Activated CD8-positive, alpha-beta memory T cell treated with anti-CD3 and anti-CD28 coated beads for 24 hours (primary cell): Measurements from ENCODE around the gene GCK.

ENCODE experiments used
- DNase-seq: peaks from one replicate; pipeline ENCODE4 v3.0.0-alpha.2; 2020

Gene GCK

DNA sequence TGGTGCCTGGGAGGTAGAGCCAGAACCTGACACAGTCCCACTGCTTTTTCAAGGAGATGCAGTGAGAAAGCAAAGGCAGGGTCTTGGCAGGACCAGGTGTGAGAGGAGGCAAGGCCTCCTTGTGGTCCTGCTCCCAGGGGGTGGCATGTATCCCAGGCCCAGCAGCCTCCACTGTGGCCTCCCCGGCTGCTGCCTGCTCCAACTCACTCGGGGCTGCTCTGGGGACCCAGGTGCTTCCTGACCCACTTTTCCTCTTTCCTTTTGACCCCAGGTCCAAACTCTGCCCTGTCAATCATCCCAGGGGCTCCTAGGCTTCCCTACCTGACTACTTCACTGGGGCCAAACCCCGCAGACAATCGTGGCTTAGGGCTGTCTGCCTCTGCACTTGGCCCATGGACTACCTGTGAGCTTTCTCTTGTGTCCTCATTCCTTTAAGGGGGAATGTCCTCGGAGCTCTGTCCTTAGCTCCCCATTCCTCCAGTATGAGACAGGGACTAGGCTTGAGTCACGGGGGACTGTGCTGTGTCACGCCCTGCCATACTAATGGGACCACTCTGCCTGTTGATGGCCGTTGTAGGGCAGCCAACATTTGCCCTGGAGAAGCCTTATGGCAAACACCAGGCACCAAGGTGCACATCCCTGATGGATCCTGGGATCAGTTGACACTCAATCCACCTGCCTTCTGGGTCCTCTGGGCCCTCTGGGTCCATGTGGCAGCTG lies 86.2 kb downstream of the GCK start:
- DNase-seq: peak; percentile 56

DNA sequence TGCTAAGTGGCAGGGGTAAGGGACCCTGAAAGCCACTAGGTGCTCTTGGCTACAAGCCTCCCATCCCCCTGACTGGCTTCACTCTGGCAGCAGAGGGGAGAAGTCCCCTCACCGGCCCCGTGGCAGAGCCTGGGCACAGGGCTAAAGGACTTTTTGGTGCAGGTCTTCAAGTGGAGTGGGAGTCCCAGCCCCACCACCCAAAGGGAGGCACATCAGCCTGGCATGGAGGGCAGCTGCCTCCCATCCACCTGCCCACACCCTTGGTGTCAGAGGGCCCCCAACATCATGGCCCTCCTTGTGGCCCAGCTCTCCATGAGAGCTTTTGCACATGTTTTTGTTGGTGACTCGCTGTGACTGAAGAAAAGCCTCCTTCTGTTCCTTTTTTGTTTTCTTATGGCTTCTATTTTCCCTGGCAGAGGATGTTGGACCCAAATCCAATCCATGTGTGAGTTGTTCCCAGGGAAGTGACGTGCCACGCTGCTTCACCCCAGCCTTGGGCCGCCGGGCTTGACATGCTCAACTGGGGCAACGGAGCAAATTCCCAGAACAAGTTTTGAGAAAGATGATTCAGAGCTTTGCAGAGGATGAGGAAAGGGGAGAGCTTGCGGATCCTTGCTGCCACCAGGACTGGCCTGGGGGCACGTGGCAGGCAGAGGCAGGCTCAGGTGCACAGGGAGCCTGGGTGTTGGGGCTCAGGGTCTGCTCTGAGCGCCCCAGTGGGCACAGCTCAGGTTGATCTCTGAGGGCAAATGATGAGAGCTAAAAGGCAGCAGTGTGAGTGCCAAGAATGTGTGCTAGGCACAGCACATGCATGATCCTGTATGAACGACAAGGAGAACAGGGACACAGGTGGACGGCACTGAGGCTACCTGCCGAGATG lies 87.0 kb downstream of the GCK start:
- no peak for DNase-seq

DNA sequence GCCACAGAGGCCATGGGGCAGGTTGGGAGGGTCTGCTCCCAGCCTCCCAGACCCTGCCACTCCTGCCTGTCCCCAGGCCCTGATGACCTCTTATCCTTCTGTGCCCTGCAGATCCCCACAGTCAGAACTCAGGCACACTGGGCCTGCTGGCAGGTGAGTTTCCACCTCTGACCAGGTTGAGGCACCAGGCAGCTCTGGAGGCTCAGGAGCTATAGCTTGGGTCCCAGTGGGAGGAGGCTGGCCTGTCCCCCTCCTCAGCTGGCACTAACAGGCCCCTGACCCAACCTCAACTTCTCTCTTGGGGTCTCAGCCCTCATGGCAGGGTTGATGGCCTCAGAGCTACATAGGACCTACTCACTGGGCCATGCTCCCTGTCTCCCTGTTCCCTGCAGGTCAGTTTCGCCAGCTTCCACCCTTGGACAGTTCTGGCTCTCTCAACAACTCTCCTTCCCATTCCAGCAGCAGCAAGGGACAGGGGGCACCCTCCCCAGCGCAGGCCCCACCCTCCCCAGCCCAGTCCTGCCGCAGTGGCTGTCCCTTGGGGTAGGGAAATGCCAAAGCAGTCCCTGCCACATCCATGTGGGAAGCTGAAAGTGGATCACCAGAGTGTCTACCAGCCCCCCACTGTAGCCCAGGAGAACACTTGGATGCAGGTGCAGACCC lies 87.8 kb downstream of the GCK start:
- no peak for DNase-seq

DNA sequence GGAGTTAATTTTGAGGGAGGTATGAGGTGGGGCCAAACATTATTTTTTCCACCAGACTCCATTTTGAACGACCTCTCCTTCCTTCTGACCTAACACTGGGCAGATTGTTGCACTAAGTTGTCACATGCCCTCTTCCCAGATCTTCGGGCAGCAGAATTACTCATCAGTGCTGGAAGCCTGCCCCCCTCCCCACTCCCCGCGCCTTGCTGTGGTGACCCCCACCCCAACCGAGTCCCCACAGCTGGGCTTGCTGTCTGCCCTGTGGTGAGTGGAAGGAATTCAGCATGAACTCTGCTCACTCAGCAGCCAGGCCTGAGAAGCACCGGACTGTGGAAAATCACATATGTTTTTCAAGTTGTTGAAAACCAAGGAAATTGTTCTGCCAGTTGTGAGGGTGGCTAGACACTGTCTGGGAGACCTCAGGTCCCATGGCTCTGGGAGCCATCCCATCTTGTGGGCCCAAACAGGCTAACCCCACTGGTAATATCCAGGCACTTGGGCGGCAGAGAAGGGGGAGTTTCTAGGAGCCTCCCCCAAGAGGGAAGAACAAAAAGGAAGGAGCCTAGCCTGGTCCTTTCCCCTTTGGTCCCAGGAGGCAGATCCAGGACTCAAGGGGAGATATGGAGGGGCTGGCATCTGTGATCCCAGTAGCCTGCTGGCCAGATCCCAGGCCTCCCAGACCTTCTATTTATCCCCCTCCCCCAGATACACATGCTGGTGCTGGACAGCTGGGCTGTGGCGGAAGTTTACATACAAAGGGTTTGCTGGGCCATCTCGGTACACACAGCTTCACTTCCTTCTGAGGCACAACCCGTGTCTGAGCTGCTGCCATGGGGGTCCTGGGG lies 88.6 kb downstream of the GCK start:
- no peak for DNase-seq

DNA sequence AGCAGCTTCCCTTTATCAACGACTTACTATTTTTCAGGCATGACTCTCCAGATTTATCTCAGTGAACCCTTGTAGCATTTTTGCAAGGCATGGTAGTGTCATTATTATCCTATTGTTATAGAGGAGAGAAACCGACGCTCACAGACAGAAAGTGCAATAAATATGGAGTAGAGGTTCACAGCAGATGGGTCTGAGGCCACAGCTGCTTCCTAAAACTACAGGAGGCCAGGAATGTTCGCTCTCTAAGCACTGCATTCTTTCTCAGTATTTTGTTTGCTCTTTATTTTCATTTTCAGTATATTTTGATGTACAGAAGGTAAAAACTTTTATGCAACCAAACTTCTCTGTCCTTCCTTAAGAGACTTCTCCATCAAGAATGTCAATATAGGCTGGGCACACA lies 89.6 kb downstream of the GCK start:
- DNase-seq: no peak

DNA sequence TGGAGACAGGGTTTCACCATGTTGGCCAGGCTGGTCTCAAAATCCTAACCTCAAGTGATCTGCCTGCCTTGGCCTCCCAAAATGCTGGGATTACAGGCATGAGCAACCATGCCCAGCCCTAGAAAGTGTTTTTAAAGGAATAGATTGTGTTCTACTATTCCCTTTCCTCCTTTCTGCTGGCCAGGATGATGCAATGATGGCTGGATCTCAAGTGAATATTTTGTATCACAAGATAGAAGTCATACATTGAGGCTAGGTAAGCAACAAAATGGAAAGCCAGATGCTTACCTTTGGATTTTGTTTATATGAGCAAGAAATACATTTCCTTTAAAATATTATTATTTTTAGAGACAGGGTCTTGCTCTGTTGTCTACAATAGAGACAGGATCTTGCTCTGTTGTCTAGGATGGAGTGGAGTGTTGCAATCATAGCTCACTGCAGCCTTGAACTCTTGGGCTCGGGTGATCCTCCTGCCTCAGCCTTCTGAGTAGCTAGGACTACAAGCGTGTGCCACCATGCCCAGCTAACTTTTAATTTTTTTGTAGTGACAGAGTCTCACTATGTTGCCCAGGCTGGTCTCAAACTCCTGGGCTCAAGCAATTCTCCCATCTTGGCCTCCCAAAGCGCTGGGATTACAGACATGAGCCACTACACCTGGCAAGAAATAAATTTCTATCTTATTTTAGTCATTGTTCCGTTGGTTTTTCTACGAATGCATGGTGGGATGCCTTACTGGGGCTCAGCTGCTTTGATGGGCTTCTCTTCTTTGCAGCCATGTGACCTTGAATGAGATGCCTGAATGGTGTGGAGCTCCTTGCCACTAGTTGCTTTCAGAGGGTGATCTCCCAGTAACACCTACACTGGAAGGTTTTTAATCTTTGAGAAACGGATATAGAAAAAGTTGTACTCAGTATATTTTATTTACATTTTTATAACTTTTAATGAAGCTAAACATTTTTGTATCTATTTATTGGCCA lies 90.9 kb downstream of the GCK start:
- no peak for DNase-seq

DNA sequence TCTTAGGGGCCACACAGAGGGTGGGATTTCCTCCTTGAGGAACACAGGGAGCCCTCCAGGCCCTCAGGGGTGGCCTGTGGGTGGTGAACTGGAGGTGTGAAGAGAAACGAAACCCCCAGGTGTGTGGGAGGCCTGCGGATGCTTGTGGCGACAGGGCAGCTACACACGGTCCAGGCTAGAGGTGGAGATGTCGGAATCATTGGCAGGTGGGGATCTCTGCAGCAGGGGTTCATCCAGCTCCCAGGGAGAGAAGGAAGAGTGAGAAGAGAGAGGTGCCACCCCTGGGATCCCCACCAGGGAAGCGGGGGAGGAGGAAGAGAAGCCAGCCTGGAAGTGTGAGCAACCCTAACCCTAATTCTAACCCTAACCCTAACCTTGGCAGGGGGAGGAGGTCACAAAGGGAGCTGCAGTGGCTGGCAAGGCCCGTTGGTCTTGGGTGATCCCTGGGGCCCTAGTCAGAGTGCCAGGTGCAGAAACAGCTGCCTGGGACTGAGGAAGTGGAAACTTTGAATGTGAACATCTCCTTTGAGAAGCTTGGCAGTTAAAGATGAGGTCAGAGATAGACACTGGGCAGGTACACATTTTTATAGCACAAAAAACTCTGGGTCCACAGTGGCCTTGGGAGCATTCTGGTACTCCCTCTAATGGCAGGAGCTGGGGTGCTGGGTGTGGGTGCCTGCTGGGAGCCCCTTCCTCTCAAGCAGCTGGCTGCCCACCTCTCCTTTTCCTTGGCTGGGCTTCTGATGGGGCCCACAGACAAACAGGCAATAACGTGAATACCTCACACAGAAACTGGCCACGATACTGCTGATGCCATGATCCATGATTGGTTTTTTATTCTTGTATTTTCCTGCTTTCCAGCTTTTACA lies 91.9 kb downstream of the GCK start:
- DNase-seq: no peak

DNA sequence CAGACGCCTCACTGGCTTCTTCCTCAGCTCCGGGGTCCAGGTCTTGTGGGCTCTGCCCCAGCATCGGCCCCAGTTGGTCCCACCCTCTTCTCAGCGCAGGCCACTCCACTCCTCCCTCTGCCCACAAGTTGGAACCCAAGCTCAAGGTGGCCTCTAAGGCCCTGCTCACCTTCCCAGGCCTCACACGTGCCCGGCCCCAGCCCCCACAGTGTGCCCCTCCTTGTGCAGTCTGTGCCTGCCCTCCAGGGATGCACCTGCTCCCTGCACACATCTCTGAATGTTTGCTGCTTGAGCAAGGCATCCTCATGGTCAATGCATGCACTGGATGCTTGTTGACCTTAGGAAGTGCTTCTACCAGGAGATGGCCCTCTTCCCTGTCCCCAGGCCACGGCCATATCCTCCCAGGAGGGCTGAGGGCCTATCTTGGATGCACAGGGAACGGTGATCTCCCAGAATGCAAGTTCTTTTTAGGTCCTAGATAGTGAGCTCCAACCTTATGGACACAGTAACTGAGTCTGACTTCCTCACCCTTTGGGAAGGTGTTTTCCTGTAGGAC lies 92.8 kb downstream of the GCK start:
- DNase-seq: no peak

DNA sequence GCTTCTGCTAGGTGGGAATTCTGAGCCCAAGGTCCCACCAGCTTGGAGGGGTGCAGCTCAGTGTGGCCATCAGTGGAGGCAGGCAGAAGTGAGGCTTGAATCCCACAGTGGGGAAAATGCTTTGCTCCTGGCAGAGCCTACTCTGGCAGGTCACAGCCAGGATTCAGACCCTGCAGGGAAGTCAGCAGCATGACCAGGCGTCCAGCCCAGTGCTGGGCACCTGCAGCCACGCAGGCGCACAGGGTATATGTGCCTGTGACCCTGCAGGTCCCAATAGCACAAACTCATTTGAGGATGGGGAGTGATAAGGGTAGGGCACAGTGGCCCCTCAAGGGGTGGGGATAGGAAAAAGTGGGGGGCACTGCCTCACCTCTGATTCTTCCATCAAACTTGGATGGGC lies 93.5 kb downstream of the GCK start:
- DNase-seq: no peak

DNA sequence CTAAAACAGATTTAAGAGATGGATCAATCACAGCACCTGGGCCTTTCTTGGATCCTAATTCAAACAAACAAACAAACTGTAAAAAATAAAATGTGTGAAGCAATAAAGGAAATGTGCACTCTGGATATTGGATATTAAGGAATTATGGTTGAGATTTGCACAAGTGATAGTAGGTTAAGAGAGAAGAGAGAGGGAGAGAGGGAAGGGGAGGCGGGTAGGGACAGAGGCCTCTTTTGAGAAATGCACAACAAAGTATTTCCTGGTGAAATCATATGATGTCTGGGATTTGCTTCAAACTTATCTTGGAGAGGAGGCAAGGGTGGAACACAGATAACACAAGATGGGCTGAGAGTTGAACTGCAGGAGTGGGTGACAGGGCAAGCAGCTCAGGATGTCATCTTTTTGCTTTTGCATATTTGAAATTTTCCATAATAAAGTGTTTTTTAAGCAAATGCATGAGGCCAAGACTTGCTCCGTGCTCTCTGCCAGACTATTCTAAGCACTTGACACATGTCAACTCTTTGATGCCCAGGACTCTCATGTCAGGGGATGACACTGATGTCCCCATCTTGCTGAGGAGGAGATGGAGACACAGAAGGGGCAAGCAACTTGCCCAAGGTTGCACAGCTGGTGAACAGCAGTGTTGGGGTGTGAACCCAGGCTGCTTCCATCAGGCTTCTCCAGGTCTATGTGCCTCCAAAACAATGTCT lies 94.2 kb downstream of the GCK start:
- DNase-seq: no peak

DNA sequence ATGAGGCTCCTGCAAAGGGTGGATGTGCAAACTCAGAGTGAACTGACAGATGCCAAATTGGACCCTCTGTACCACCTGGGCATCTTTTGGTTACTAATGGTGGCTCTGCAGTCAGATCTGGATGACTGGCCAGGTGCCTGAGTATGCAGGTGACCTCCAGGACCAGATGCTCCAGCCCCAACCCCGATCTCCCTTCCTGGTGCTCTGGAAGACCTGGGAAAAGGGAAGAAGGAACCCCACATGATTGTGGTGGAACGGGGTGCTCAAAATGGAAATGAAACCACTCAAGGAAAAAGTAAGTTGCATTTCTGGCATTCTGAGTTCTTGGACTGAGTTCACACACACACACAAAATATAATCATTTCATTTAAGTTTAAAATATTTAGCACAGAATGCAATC lies 94.9 kb downstream of the GCK start:
- DNase-seq: no peak
